Neural progenitor cell (in vitro differentiated cells): Measurements from ENCODE around the gene CEP131. TPM values are rescaled to one million over a fixed set of nuclear protein-coding genes. Genes with fewer than 3 reads are reported as not detected.

Experiments
- DNase-seq: peaks from one replicate; pipeline ENCODE4 v3.0.0-alpha.2; 2016; ENCODE audit warnings: low spot score
- H2AFZ ChIP-seq: fragments of 200-600 bp; sonication (generic); replicated peaks from 2 replicates; pipeline ENCODE4 v1.6.1; 2016; ENCODE audit warnings: antibody characterized with exemption
- H3F3A ChIP-seq: fragments of 200-600 bp; sonication (generic); 2 replicates; pipeline ENCODE4 v1.6.1; 2016; ENCODE audit warnings: antibody characterized with exemption, low read depth
- H3K27ac ChIP-seq: fragments of 200-600 bp; sonication (generic); 2 replicates; pipeline ENCODE4 v1.5.1; 2016; ENCODE audit warnings: mild to moderate bottlenecking
- H3K27me3 ChIP-seq: fragments of 200-600 bp; sonication (generic); 2 replicates; pipeline ENCODE4 v1.6.1; 2016; ENCODE audit warnings: mild to moderate bottlenecking, moderate library complexity
- H3K36me3 ChIP-seq: fragments of 200-600 bp; sonication (generic); 2 replicates; pipeline ENCODE4 v1.5.1; 2016
- H3K4me1 ChIP-seq: fragments of 200-600 bp; sonication (generic); 2 replicates; pipeline ENCODE4 v1.6.1; 2016; ENCODE audit warnings: mixed run types
- H3K4me2 ChIP-seq: fragments of 200-600 bp; sonication (generic); 2 replicates; pipeline ENCODE4 v1.6.1; 2016
- H3K4me3 ChIP-seq: fragments of 200-600 bp; sonication (generic); 2 replicates; pipeline ENCODE4 v1.5.1; 2016
- H3K79me2 ChIP-seq: fragments of 200-600 bp; sonication (generic); 2 replicates; pipeline ENCODE4 v1.6.1; 2016; ENCODE audit warnings: low read depth
- H3K9ac ChIP-seq: fragments of 200-600 bp; sonication (generic); 2 replicates; pipeline ENCODE4 v1.6.1; 2016
- H3K9me3 ChIP-seq: fragments of 200-600 bp; sonication (generic); 2 replicates; pipeline ENCODE4 v1.5.1; 2016; ENCODE audit warnings: low read depth
- H4K20me1 ChIP-seq: fragments of 200-600 bp; sonication (generic); 2 replicates; pipeline ENCODE4 v1.6.1; 2016; ENCODE audit warnings: low read depth
- H3K27ac Mint-ChIP-seq: 3 replicates; pipeline ENCODE4 v1.8.0; 2021; ENCODE audit warnings: mixed read lengths
- H3K27me3 Mint-ChIP-seq: 2 replicates; pipeline ENCODE4 v1.8.0; 2022; ENCODE audit warnings: low read depth, mild to moderate bottlenecking, inconsistent platforms, moderate library complexity, mixed read lengths; ENCODE audit not compliant: insufficient read depth
- H3K36me3 Mint-ChIP-seq: 3 replicates; pipeline ENCODE4 v1.8.0; 2021; ENCODE audit warnings: mixed read lengths
- H3K4me1 Mint-ChIP-seq: 3 replicates; pipeline ENCODE4 v1.8.0; 2021; ENCODE audit warnings: mixed read lengths
- H3K4me3 Mint-ChIP-seq: 3 replicates; pipeline ENCODE4 v1.8.0; 2021; ENCODE audit warnings: mild to moderate bottlenecking, moderate library complexity, mixed read lengths
- H3K9me3 Mint-ChIP-seq: 3 replicates; pipeline ENCODE4 v1.8.0; 2020; ENCODE audit warnings: mixed read lengths
- CTCF ChIP-seq: fragments of 200-600 bp; sonication (generic); IDR thresholded peaks from 2 replicates; pipeline ENCODE4 v1.5.1; 2017; ENCODE audit warnings: antibody characterized with exemption, mild to moderate bottlenecking
- EZH2 ChIP-seq: fragments of 200-600 bp; sonication (generic); IDR thresholded peaks from 2 replicates; pipeline ENCODE4 v1.6.1; 2017; ENCODE audit warnings: antibody characterized with exemption, mild to moderate bottlenecking, moderate library complexity
- EZH2phosphoT487 ChIP-seq: fragments of 200-600 bp; sonication (generic); IDR thresholded peaks from 2 replicates; pipeline ENCODE4 v1.6.1; 2017; ENCODE audit warnings: antibody characterized with exemption
- total RNA-seq: library from RNA; depleted of rRNA; stranded (reverse); fragments of >200 nt; gene quantifications from 2 replicates; pipeline ENCODE4 v1.2.3, GENCODE V29; 2015; ENCODE audit warnings: low replicate concordance

Gene CEP131
- total RNA-seq, 1 donor from 2014 or later = 7.7 TPM

GRCh38 chr17:81194941-81195901 lies 27.5 kb downstream of the CEP131 start:
- no peaks in the 10 kb centered on the region for H3K36me3 ChIP-seq
- no peaks in the 10 kb centered on the region for H4K20me1 ChIP-seq
- no peak for TF ChIP-seq EZH2
- TF ChIP-seq CTCF = no peak
- TF ChIP-seq EZH2phosphoT487 = no peak
- no peak for DNase-seq
- Mint-ChIP-seq H3K9me3 (no peaks in the 10 kb centered on the region), H3K27ac (no peak overlapping the region), H3K4me1 (no peaks in the 10 kb centered on the region), H3K4me3 (no peak overlapping the region), H3K36me3 (peaks cover 2% of the 10 kb centered on the region), H3K27me3 (no peaks in the 10 kb centered on the region)
- H3K4me3 ChIP-seq = no peak overlapping the region
- no peak overlapping the region for H3K9ac ChIP-seq
- H3K79me2 ChIP-seq = no peaks in the 10 kb centered on the region
- no peaks in the 10 kb centered on the region for H3F3A ChIP-seq
- H3K4me1 ChIP-seq = no peaks in the 10 kb centered on the region
- H3K4me2 ChIP-seq = no peak overlapping the region
- no peak overlapping the region for H2AFZ ChIP-seq
- no peaks in the 10 kb centered on the region for H3K27me3 ChIP-seq
- H3K27ac ChIP-seq = no peak overlapping the region
- H3K9me3 ChIP-seq = no peaks in the 10 kb centered on the region

DNA sequence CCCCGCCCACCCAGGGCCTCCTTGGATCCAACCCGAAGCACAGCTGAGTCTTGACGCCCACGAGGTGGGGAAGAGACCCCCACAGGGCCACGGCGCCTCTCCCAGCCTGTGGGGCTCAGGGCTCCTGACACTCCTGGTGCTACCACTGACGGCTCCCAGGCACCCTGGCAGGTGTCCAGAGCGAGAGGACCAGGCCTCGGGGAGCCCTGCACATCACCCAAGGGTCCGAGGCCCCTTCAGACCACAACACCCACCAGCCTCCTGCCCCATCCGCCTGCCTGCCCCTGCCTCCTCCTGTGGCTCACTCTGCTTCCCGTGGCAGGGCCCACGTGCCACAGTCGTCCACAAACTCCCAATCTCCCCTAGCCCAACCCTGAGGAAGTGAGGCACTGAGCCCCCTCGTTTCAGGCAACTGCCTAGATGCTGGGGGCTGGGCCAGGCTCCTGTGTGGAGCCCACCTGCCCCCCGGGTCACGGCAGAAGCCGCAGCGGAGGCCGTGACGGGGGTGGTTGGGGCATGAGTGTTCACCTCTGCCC lies 28.5 kb downstream of the CEP131 start:
- Histone ChIP-seq H3K27me3 (no peaks in the 10 kb centered on the region), H3K4me1 (no peaks in the 10 kb centered on the region), H2AFZ (no peak overlapping the region), H3K36me3 (no peaks in the 10 kb centered on the region), H3K4me2 (no peak overlapping the region), H3K4me3 (no peak overlapping the region), H3F3A (no peaks in the 10 kb centered on the region), H3K9me3 (no peaks in the 10 kb centered on the region), H4K20me1 (no peaks in the 10 kb centered on the region), H3K79me2 (no peaks in the 10 kb centered on the region), H3K9ac (no peak overlapping the region), H3K27ac (no peak overlapping the region)
- H3K27me3 Mint-ChIP-seq = no peaks in the 10 kb centered on the region
- H3K36me3 Mint-ChIP-seq = peaks cover 2% of the 10 kb centered on the region
- H3K9me3 Mint-ChIP-seq = no peaks in the 10 kb centered on the region
- no peaks in the 10 kb centered on the region for H3K4me1 Mint-ChIP-seq
- TF ChIP-seq EZH2phosphoT487 = no peak
- no peak for TF ChIP-seq CTCF
- TF ChIP-seq EZH2 = no peak
- no peak overlapping the region for H3K27ac Mint-ChIP-seq
- H3K4me3 Mint-ChIP-seq = no peak overlapping the region
- no peak for DNase-seq

DNA sequence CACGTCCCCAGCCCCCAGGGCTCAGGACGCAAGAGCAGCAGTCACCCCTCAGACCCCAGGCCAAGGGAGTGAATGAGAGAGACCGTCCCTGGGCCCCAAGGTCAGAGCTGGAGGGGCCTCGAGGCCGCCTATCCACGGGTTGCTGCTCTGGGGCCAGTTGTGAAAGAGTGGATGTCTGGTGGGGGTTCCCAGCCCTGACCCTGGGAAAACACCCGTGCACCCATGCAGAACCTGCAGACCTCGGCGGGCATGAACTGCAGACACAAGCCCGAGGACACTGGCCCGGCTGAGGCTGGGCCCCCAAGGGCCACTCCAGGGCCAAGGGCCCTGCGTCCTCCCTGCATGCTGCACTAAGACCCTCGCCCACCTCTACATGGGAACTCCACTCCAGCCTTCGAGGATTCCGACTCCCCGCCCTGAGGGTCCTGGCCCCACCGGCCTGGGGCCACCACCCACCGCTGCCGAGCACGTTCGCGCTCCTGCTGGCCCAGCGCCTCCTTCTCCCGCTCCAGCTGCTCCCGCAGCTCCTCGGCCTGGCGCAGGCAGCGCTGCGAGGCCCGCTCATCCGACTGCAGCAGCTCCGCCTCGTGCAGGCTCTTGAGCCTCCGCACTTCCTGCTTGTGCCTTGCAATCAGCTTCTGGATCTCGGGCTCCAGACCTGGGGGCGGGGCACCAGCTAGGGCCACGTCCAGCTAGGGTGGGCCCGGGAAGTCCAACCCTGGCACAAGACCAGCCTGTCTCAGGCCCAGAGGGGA lies 29.1 kb downstream of the CEP131 start:
- Mint-ChIP-seq H3K27me3 (no peaks in the 10 kb centered on the region), H3K36me3 (peaks cover 2% of the 10 kb centered on the region), H3K4me1 (no peaks in the 10 kb centered on the region), H3K27ac (no peak overlapping the region), H3K4me3 (no peak overlapping the region), H3K9me3 (no peaks in the 10 kb centered on the region)
- TF ChIP-seq CTCF (no peak), EZH2 (no peak)
- DNase-seq = no peak
- no peaks in the 10 kb centered on the region for H3K27me3 ChIP-seq
- no peaks in the 10 kb centered on the region for H4K20me1 ChIP-seq
- H3F3A ChIP-seq = no peaks in the 10 kb centered on the region
- H3K27ac ChIP-seq = no peak overlapping the region
- H2AFZ ChIP-seq = no peak overlapping the region
- H3K9me3 ChIP-seq = no peaks in the 10 kb centered on the region
- no peak overlapping the region for H3K9ac ChIP-seq
- no peak overlapping the region for H3K4me3 ChIP-seq
- no peaks in the 10 kb centered on the region for H3K4me1 ChIP-seq
- H3K36me3 ChIP-seq = no peaks in the 10 kb centered on the region
- H3K79me2 ChIP-seq = no peaks in the 10 kb centered on the region
- H3K4me2 ChIP-seq = no peak overlapping the region
